Measurements from ENCODE around the gene TCHH.
"Not testable (repeated sequence)": the region's sequence is repeated elsewhere in the genome, so short reads cannot be mapped to it uniquely, and the experiment has no call there.

TCHH gene

GRCh38 chr1:152112101-152112884 is 3.0 kb downstream of the TCHH start:
- DNase-seq (ENCODE audit: low read depth in 3 of 3): no peak

- DNase-seq (ENCODE audit: low read depth in 3 of 3): peak in 2 of 3 experiments; percentile 9 to 43
Observed at GRCh38 chr1:152111515-152111968, 3.7 kb downstream of the TCHH start.

GRCh38 chr1:152110860-152111514 is 4.3 kb downstream of the TCHH start:
- peak in 2 of 3 experiments; percentile 11 to 18 for DNase-seq (ENCODE audit: low read depth in 3 of 3)

GRCh38 chr1:152110365-152110859 is 4.8 kb downstream of the TCHH start:
- DNase-seq (ENCODE audit: low read depth in 3 of 3): peak in 1 of 3 experiments; percentile 28

GRCh38 chr1:152109998-152110294 is 5.3 kb downstream of the TCHH start:
- no peak for DNase-seq (ENCODE audit: low read depth in 3 of 3)

GRCh38 chr1:152109231-152109997 is 5.8 kb downstream of the TCHH start:
- no peak for DNase-seq (ENCODE audit: low read depth in 3 of 3)

- no peak for DNase-seq (ENCODE audit: low read depth in 3 of 3)
Observed at GRCh38 chr1:152108882-152109222, 6.4 kb downstream of the TCHH start.

- no peak for DNase-seq (ENCODE audit: low read depth in 3 of 3)
Observed at GRCh38 chr1:152107984-152108881, 7.0 kb downstream of the TCHH start.

- DNase-seq (ENCODE audit: low read depth in 3 of 3): no peak
Observed at GRCh38 chr1:152107031-152107983, 7.9 kb downstream of the TCHH start.

- no peak for DNase-seq (ENCODE audit: low read depth in 3 of 3)
Observed at GRCh38 chr1:152104854-152105253, 10.4 kb downstream of the TCHH start.

- no peak for DNase-seq (ENCODE audit: low read depth in 3 of 3)
Observed at GRCh38 chr1:152096931-152097330, 18.3 kb downstream of the TCHH start.

GRCh38 chr1:152089014-152089674 is 26.1 kb downstream of the TCHH start, which contains the start of gene TCHHL1:
Gene TCHHL1, minus strand, starts transcription at chr1:152089064. Its CDS starts 921 bp downstream, at chr1:152088143.
- DNase-seq (ENCODE audit: low read depth in 3 of 3): no peak

- DNase-seq (ENCODE audit: low read depth in 3 of 3): no peak
Observed at GRCh38 chr1:152086760-152087159, 28.5 kb downstream of the TCHH start.

- DNase-seq (ENCODE audit: low read depth in 3 of 3): no peak
Observed at GRCh38 chr1:152084853-152085252, 30.4 kb downstream of the TCHH start.

GRCh38 chr1:152081026-152081425 is 34.2 kb downstream of the TCHH start:
- not testable (repeated sequence) for DNase-seq (ENCODE audit: low read depth in 3 of 3)

GRCh38 chr1:152080494-152080893 is 34.8 kb downstream of the TCHH start:
- not testable (repeated sequence) for DNase-seq (ENCODE audit: low read depth in 3 of 3)

GRCh38 chr1:152078831-152079441 is 36.3 kb downstream of the TCHH start:
- DNase-seq (ENCODE audit: low read depth in 3 of 3): no peak

- DNase-seq (ENCODE audit: low read depth in 3 of 3): no peak
Observed at GRCh38 chr1:152072311-152072710, 42.9 kb downstream of the TCHH start.

GRCh38 chr1:152071123-152071522 is 44.1 kb downstream of the TCHH start:
- DNase-seq (ENCODE audit: low read depth in 3 of 3): no peak

Measured in stimulated activated CD4-positive, alpha-beta T cell treated with anti-CD3 and anti-CD28 coated beads, TNF-alpha, amount 100 ng/mL, for 24 hours (primary cell).